Mesenchymal stem cell (in vitro differentiated cells and primary cell): ENCODE measurements around the gene FGD2.

ENCODE experiments used
- DNase-seq: peaks from one replicate; pipeline ENCODE4 v3.0.0-alpha.2; 2013
- H2AFZ ChIP-seq: one replicate; pipeline ENCODE4 v1.6.1; 2013; ENCODE audit warnings: low read depth, mild to moderate bottlenecking, control low read depth, inconsistent platforms, low read length, moderate library complexity
- H2AK5ac ChIP-seq: 2 replicates; pipeline ENCODE4 v1.6.1; 2013; ENCODE audit warnings: low read length, moderate library complexity, mild to moderate bottlenecking, inconsistent platforms; ENCODE audit not compliant: severe bottlenecking
- H2BK120ac ChIP-seq: one replicate; pipeline ENCODE4 v1.6.1; 2013; ENCODE audit warnings: low read depth, mild to moderate bottlenecking, inconsistent platforms, low read length, moderate library complexity
- H2BK12ac ChIP-seq, 2 experiments: one replicate each; pipeline ENCODE4 v1.6.1; 2013; ENCODE audit warnings: inconsistent platforms in 2 of 2, low read length in 2 of 2, mild to moderate bottlenecking in 2 of 2, moderate library complexity in 2 of 2, control low read depth in 1 of 2
- H2BK15ac ChIP-seq: one replicate; pipeline ENCODE4 v1.6.1; 2013; ENCODE audit warnings: mild to moderate bottlenecking, low read depth, inconsistent platforms; ENCODE audit not compliant: poor library complexity, severe bottlenecking
- H2BK5ac ChIP-seq: 2 replicates; pipeline ENCODE4 v1.6.1; 2013; ENCODE audit warnings: low read depth, mild to moderate bottlenecking, low read length, control low read depth, inconsistent platforms; ENCODE audit not compliant: poor library complexity, severe bottlenecking
- H3K14ac ChIP-seq, 2 experiments: one replicate each; pipeline ENCODE4 v1.6.1; 2013; ENCODE audit warnings: inconsistent platforms in 2 of 2, low read length in 2 of 2, control low read depth in 1 of 2, mild to moderate bottlenecking in 1 of 2, moderate library complexity in 1 of 2
- H3K18ac ChIP-seq, 2 experiments: one replicate each; pipeline ENCODE4 v1.6.1; 2013; ENCODE audit warnings: inconsistent platforms in 2 of 2, low read length in 2 of 2, control low read depth in 1 of 2, low read depth in 1 of 2, mild to moderate bottlenecking in 1 of 2
- H3K23ac ChIP-seq, 2 experiments: one replicate each; pipeline ENCODE4 v1.6.1; 2013; ENCODE audit warnings: inconsistent platforms in 2 of 2, low read length in 2 of 2, mild to moderate bottlenecking in 2 of 2, moderate library complexity in 2 of 2, control low read depth in 1 of 2
- H3K27ac ChIP-seq: 2 replicates; pipeline ENCODE4 v1.5.1; 2013; ENCODE audit warnings: mild to moderate bottlenecking, moderate library complexity, low read length, control low read depth, inconsistent platforms; ENCODE audit not compliant: poor library complexity, severe bottlenecking
- H3K27me3 ChIP-seq, 2 experiments: 2 replicates each; pipeline versions ENCODE4 v1.6.1 to v1.7.0; 2013; ENCODE audit warnings: low read length in 2 of 2, mild to moderate bottlenecking in 2 of 2, moderate library complexity in 2 of 2, control low read depth in 1 of 2, inconsistent platforms in 1 of 2; ENCODE audit not compliant: control insufficient read depth in 1 of 2, insufficient read depth in 1 of 2
- H3K36me3 ChIP-seq, 2 experiments: 2 replicates each; pipeline versions ENCODE4 v1.6.1 to v1.7.0; 2013; ENCODE audit warnings: low read length in 2 of 2, control low read depth in 1 of 2, inconsistent platforms in 1 of 2, low read depth in 1 of 2, mild to moderate bottlenecking in 1 of 2; ENCODE audit not compliant: insufficient read depth in 2 of 2, control insufficient read depth in 1 of 2
- H3K4ac ChIP-seq, 2 experiments: one replicate each; pipeline ENCODE4 v1.6.1; 2013; ENCODE audit warnings: inconsistent platforms in 2 of 2, low read length in 2 of 2, mild to moderate bottlenecking in 2 of 2, moderate library complexity in 2 of 2, control low read depth in 1 of 2, low read depth in 1 of 2
- H3K4me1 ChIP-seq: 2 replicates; pipeline ENCODE4 v1.6.1; 2013; ENCODE audit warnings: low read depth, low read length, control low read depth; ENCODE audit not compliant: control insufficient read depth, insufficient read depth
- H3K4me2 ChIP-seq: 2 replicates; pipeline ENCODE4 v1.6.1; 2013; ENCODE audit warnings: low read length, mild to moderate bottlenecking, inconsistent platforms; ENCODE audit not compliant: poor library complexity, severe bottlenecking
- H3K4me3 ChIP-seq, 2 experiments: 2 replicates each; pipeline versions ENCODE4 v1.5.1 to v1.7.0; 2013; ENCODE audit warnings: low read length in 2 of 2, mild to moderate bottlenecking in 2 of 2, control low read depth in 1 of 2, low read depth in 1 of 2; ENCODE audit not compliant: insufficient read depth in 1 of 2
- H3K79me1 ChIP-seq: replicated peaks from 2 replicates; pipeline ENCODE4 v1.6.1; 2013; ENCODE audit warnings: mild to moderate bottlenecking, control low read depth, low read length, inconsistent platforms; ENCODE audit not compliant: poor library complexity, severe bottlenecking
- H3K9ac ChIP-seq: 2 replicates; pipeline ENCODE4 v1.7.0; 2013; ENCODE audit warnings: mild to moderate bottlenecking, low read length, moderate library complexity
- H3K9me3 ChIP-seq: 2 replicates; pipeline ENCODE4 v1.7.0; 2013; ENCODE audit warnings: mild to moderate bottlenecking, low read length; ENCODE audit not compliant: control insufficient read depth
- H4K8ac ChIP-seq: one replicate; pipeline ENCODE4 v1.6.1; 2013; ENCODE audit warnings: inconsistent platforms, mild to moderate bottlenecking, low read length, moderate library complexity
- H4K91ac ChIP-seq: one replicate; pipeline ENCODE4 v1.6.1; 2013; ENCODE audit warnings: mild to moderate bottlenecking, low read length, inconsistent platforms
- WGBS: methylation state at CpG from one replicate; pipeline ENCODE4 v1.1.7; 2013; ENCODE audit warnings: mixed read lengths; 5-methylcytosine and 5-hydroxymethylcytosine counted together

FGD2 gene

DNA sequence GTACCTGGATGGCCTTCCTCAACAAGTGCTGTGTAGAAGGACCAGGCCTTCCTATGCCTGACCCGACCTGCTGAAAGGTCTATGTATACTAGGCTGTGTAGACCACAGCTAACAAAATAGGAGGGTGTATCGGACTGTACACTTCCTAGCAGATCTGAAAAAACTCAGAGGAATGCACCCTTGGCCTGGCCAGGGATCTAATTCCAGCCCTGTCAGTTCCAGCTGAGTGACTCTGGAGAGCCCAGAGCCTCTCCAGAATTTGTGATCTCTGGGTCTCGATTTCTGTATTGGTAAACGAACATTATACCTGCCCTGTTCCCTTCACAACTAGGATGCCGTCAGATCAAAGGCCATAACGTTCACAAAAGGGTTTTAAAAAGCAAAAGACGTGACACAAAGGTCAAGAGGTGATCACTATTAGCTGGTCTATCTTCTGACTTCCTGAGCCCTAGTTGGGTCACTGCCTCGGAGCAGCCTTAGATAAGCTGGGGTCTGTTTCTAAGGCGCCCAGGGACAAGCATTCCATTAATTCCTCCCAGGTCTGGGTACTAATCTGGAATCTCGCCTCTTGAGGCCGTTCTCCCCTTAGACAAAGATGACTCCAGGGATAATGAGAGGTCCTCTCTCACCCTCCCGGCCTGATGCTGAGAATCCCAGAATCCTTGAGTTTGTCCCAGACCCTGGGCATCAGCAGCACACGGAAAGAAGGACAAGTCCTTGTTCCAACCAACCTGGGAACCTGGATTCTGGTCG, 33.4 kb upstream of the FGD2 start:
- no peak overlapping the region for H2BK120ac ChIP-seq
- no peak overlapping the region for H4K8ac ChIP-seq
- no peak overlapping the region for H3K14ac ChIP-seq
- H2BK15ac ChIP-seq, result no peak overlapping the region
- H3K4ac ChIP-seq, result no peak overlapping the region
- H3K36me3 ChIP-seq, result peaks cover 89 to 100% of the 10 kb centered on the region in 2 experiments
- H3K4me3 ChIP-seq, result no peak overlapping the region
- H2BK12ac ChIP-seq, result no peak overlapping the region
- no peak for DNase-seq
- H2AFZ ChIP-seq, result no peak overlapping the region
- H3K4me2 ChIP-seq, result no peak overlapping the region
- no peak overlapping the region for H3K18ac ChIP-seq
- peaks cover 4% of the 10 kb centered on the region for H3K4me1 ChIP-seq
- no peak overlapping the region for H2AK5ac ChIP-seq
- H2BK5ac ChIP-seq, result no peak overlapping the region
- H4K91ac ChIP-seq, result no peak overlapping the region
- no peaks in the 10 kb centered on the region for H3K27me3 ChIP-seq
- H3K9me3 ChIP-seq, result no peaks in the 10 kb centered on the region
- WGBS, result 85% methylated on average over 14 of the region's 14 CpGs
- peaks cover 44% of the 10 kb centered on the region for H3K79me1 ChIP-seq
- no peak overlapping the region for H3K27ac ChIP-seq
- H3K23ac ChIP-seq, result no peak overlapping the region
- no peak overlapping the region for H3K9ac ChIP-seq

DNA sequence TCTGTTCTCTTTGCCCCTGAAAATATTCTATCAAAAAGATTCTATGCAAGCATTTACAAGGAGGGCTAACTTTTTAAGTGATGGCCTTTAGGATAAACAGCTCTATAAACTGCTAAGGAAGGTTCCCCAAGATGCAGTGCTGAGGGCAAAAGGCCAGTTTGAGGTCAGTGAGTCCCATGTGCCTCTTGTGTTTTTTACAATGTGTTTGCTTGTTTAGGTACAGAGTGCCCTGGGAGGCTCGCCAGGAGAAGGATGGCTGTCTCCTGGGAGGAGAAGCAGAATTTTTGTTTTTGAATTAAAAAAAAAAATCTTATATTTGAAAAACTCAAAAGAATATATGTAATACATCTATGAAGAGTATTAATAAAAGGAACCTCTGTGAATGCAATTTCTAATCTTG, 32.3 kb upstream of the FGD2 start:
- Histone ChIP-seq H3K9me3 (no peaks in the 10 kb centered on the region), H2BK15ac (no peak overlapping the region), H2AK5ac (no peak overlapping the region), H3K4me1 (peaks cover 4% of the 10 kb centered on the region), H2AFZ (no peak overlapping the region), H2BK12ac (no peak overlapping the region), H3K4me3 (no peak overlapping the region), H3K23ac (no peak overlapping the region), H3K4ac (no peak overlapping the region), H3K14ac (no peak overlapping the region), H2BK5ac (no peak overlapping the region), H2BK120ac (no peak overlapping the region), H4K91ac (no peak overlapping the region), H3K36me3 (peaks cover 90 to 100% of the 10 kb centered on the region in 2 experiments), H3K27ac (no peak overlapping the region), H3K9ac (peak overlapping the region; percentile 5), H3K4me2 (no peak overlapping the region), H3K27me3 (no peaks in the 10 kb centered on the region), H3K18ac (no peak overlapping the region), H4K8ac (no peak overlapping the region), H3K79me1 (peaks cover 55% of the 10 kb centered on the region)
- WGBS, result no CpG with 5 or more reads among the region's 1 CpG
- DNase-seq, result no peak

DNA sequence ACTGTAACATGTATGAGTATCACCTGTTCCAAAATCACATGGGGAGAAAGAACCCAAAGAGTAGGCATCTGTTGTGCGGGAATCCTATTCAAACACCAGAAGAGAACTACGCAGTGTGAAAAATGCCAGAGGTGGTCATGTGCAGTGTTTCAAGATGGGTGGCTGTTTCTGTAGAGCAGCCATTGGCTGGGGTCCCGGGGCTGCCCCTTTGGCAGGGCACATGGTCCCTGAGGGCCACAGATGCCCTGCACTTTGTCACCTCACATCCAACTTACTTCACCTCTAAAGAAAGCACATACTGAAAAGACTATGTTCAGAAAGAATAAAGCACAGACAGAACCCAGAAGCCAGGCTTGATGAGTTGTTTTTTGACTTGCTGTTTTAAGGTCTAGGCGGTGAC, 31.8 kb upstream of the FGD2 start:
- Histone ChIP-seq H2BK15ac (no peak overlapping the region), H3K23ac (no peak overlapping the region), H2BK5ac (no peak overlapping the region), H3K27ac (no peak overlapping the region), H3K9ac (no peak overlapping the region), H3K14ac (no peak overlapping the region), H2AK5ac (no peak overlapping the region), H3K4me2 (no peak overlapping the region), H3K79me1 (peaks cover 60% of the 10 kb centered on the region), H3K9me3 (no peaks in the 10 kb centered on the region), H2BK120ac (no peak overlapping the region), H3K4me3 (no peak overlapping the region), H3K18ac (no peak overlapping the region), H3K4me1 (peaks cover 4% of the 10 kb centered on the region), H2BK12ac (no peak overlapping the region), H4K8ac (no peak overlapping the region), H3K36me3 (peaks cover 90 to 99% of the 10 kb centered on the region in 2 experiments), H3K27me3 (no peaks in the 10 kb centered on the region), H2AFZ (no peak overlapping the region), H3K4ac (no peak overlapping the region), H4K91ac (no peak overlapping the region)
- WGBS, result 86% methylated on average over 3 of the region's 4 CpGs
- no peak for DNase-seq

DNA sequence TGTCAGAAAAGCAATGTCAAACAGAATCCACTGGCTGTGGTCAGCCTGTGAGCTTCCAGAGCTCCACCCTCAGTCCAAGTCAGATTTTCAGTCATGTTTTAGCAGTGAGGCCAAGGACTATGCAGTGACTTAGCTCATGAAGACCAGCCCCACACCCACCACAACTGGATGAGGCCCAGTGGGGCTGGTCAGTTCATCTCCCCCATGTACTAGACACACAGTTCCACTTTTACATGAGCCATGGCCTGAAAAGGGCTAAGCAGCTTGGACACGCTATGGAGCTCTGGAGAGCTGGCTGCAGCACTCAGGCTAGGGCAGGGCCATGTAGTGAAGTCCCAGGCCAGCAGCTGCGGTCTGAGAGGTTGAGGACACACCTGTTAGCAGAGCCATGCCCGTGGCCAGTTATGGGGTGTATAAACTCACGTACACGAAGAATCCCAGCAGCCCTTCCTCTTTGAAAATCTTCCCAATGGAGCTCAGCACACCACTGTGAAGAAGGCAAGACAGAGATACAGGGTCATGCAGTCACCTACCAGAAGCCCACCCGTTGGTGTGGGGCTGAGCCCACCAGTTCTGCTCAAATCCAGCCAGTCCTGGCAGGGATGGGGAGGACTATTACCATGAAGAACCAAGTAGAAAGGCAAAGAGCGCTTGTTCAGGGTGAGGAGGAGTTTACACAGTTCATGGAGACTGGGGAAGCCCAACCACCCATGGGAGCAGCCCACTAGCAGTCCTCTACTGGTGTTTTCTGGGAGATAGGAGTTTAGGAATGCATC, 30.0 kb upstream of the FGD2 start:
- no peak overlapping the region for H4K91ac ChIP-seq
- H3K79me1 ChIP-seq, result peaks cover 54% of the 10 kb centered on the region
- peaks cover 73 to 87% of the 10 kb centered on the region in 2 experiments for H3K36me3 ChIP-seq
- WGBS, result 98% methylated on average over 7 of the region's 7 CpGs
- no peak overlapping the region for H2BK15ac ChIP-seq
- H3K27ac ChIP-seq, result no peak overlapping the region
- H3K27me3 ChIP-seq, result no peaks in the 10 kb centered on the region
- no peak overlapping the region for H3K18ac ChIP-seq
- no peak overlapping the region for H2BK120ac ChIP-seq
- H2AK5ac ChIP-seq, result no peak overlapping the region
- no peak overlapping the region for H3K4ac ChIP-seq
- DNase-seq, result no peak
- no peak overlapping the region for H3K23ac ChIP-seq
- no peak overlapping the region for H3K4me3 ChIP-seq
- H2BK5ac ChIP-seq, result no peak overlapping the region
- H3K14ac ChIP-seq, result no peak overlapping the region
- no peak overlapping the region for H2BK12ac ChIP-seq
- H4K8ac ChIP-seq, result no peak overlapping the region
- peak overlapping the region; percentile 17 for H3K9ac ChIP-seq
- H3K9me3 ChIP-seq, result no peaks in the 10 kb centered on the region
- peaks cover 4% of the 10 kb centered on the region for H3K4me1 ChIP-seq
- no peak overlapping the region for H3K4me2 ChIP-seq
- no peak overlapping the region for H2AFZ ChIP-seq
